ENCODE measurements around the gene APIP. TPM values are rescaled to one million over a fixed set of nuclear protein-coding genes. Genes with fewer than 3 reads are reported as not detected.

APIP gene
- total and polyA plus RNA-seq, 2 donors (not counting 1 experiment from before 2014, with no cell fraction given): 32.2 to 32.7 TPM

GRCh38 chr11:34839969-34840368, 76.2 kb downstream of the APIP start:
- H3K27me3 ChIP-seq (ENCODE audit: control insufficient read depth, insufficient read depth, low read length): no peaks in the 10 kb centered on the region
- H4K20me1 ChIP-seq (ENCODE audit: control insufficient read depth, extremely low read depth, insufficient read depth, low read length): no peaks in the 10 kb centered on the region
- no peaks in the 10 kb centered on the region for H3K79me2 ChIP-seq (ENCODE audit: control insufficient read depth, insufficient read depth, low read length)
- H3K4me3 ChIP-seq (replicated peaks in 1 of 4; ENCODE audit: control extremely low read depth in 1 of 4, insufficient read depth in 1 of 4, low read depth in 3 of 4, low read length in 4 of 4): no peak overlapping the region
- H3K9ac ChIP-seq (ENCODE audit: insufficient read depth, low read length): no peak overlapping the region
- no peak overlapping the region for H3K27ac ChIP-seq (ENCODE audit: insufficient read depth, low read length)
- TF ChIP-seq EZH2 (IDR thresholded peaks at IDR 0.05; ENCODE audit: low read length, missing control alignments) (no peak), CTCF (conservative IDR thresholded peaks at IDR 0.05 in 1 of 2, IDR thresholded peaks at IDR 0.05 in 1 of 2; ENCODE audit: low read depth in 1 of 2, low read length in 2 of 2) (no peak)
- no peaks in the 10 kb centered on the region for H3K9me3 ChIP-seq (ENCODE audit: control insufficient read depth, insufficient read depth, low read depth, low read length)
- H2AFZ ChIP-seq (ENCODE audit: low read length): no peak overlapping the region
- no peaks in the 10 kb centered on the region for H3K36me3 ChIP-seq (ENCODE audit: control insufficient read depth, insufficient read depth, low read length)
- H3K4me1 ChIP-seq (ENCODE audit: control insufficient read depth, extremely low read depth, insufficient read depth, low read length): no peaks in the 10 kb centered on the region
- no peak for DNase-seq (ENCODE audit: low read depth in 2 of 2)
- no peak overlapping the region for H3K4me2 ChIP-seq (ENCODE audit: extremely low read depth, insufficient read depth, low read length)

DNA sequence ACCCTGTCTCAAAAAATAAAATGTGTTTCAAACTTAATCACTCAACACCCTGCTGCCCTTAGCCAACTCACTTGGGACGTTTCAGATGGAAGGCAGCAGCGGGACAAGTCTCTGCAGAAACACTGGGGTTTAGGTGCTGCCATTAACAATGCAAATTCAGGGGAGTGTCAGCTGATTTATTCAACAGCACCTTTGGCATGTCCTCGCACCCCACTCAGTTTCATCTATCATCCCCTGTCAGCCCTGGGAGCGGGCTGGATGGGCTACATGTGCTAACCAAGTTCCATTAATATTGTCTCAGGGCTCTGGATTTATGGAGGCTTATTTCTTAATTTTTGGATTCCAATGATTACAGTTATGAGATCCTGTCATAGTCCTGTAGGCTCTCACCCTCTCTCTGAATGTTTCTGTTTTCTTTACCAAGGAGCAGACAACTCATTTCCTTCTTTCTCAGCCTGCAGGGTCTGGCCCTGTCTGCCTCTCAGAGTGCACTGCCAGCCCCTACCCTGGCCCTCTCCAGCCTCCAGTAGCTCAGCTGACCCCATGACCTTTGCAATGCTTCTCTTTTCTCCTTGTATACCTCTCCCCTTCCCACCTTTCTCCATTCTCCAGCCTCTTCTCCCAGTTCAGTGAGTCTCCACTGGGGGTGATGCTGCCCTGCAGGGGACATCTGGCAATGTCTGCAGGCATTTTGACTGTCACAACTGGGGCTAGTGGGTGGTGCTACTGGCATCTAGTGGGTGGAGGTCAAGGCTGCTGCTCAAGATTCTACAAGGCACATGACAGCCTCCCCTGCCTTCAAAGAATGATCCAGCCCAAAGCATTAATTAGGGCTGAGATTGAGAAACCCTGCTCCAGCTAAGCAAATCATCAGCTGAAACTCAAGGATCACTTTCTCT, 79.0 kb downstream of the APIP start:
- TF ChIP-seq EZH2 (IDR thresholded peaks at IDR 0.05; ENCODE audit: low read length, missing control alignments) (no peak), CTCF (conservative IDR thresholded peaks at IDR 0.05 in 1 of 2, IDR thresholded peaks at IDR 0.05 in 1 of 2; ENCODE audit: low read depth in 1 of 2, low read length in 2 of 2) (no peak)
- no peak for DNase-seq (ENCODE audit: low read depth in 2 of 2)
- Histone ChIP-seq H3K27ac (ENCODE audit: insufficient read depth, low read length) (no peak overlapping the region), H3K9me3 (ENCODE audit: control insufficient read depth, insufficient read depth, low read depth, low read length) (no peaks in the 10 kb centered on the region), H3K9ac (ENCODE audit: insufficient read depth, low read length) (no peak overlapping the region), H3K27me3 (ENCODE audit: control insufficient read depth, insufficient read depth, low read length) (no peaks in the 10 kb centered on the region), H3K4me3 (replicated peaks in 1 of 4; ENCODE audit: control extremely low read depth in 1 of 4, insufficient read depth in 1 of 4, low read depth in 3 of 4, low read length in 4 of 4) (no peak overlapping the region), H4K20me1 (ENCODE audit: control insufficient read depth, extremely low read depth, insufficient read depth, low read length) (no peaks in the 10 kb centered on the region), H3K4me2 (ENCODE audit: extremely low read depth, insufficient read depth, low read length) (no peak overlapping the region), H3K79me2 (ENCODE audit: control insufficient read depth, insufficient read depth, low read length) (no peaks in the 10 kb centered on the region), H3K36me3 (ENCODE audit: control insufficient read depth, insufficient read depth, low read length) (no peaks in the 10 kb centered on the region), H2AFZ (ENCODE audit: low read length) (no peak overlapping the region), H3K4me1 (ENCODE audit: control insufficient read depth, extremely low read depth, insufficient read depth, low read length) (no peaks in the 10 kb centered on the region)

DNA sequence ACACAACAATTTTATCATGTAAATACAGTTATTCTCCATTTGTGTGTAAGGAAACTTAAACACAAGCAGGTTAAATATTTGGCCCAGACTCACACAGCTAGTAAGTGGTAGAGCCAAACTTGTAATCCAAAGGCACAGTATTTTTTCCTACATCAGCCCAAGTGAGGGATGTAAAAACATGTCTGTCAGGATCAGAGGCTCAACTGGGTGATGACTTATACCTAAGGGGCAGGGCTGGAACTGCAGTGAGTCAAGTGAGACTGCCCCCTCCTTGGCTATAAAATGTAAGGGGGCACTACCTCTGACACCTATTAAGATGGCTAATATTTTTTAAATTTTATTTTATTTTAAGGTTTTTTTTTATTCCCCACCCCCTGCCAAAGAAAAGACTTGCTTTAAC, 82.6 kb downstream of the APIP start:
- Histone ChIP-seq H3K27me3 (ENCODE audit: control insufficient read depth, insufficient read depth, low read length) (no peaks in the 10 kb centered on the region), H3K9me3 (ENCODE audit: control insufficient read depth, insufficient read depth, low read depth, low read length) (no peaks in the 10 kb centered on the region), H3K4me2 (ENCODE audit: extremely low read depth, insufficient read depth, low read length) (no peak overlapping the region), H3K9ac (ENCODE audit: insufficient read depth, low read length) (no peak overlapping the region), H3K4me1 (ENCODE audit: control insufficient read depth, extremely low read depth, insufficient read depth, low read length) (no peaks in the 10 kb centered on the region), H3K79me2 (ENCODE audit: control insufficient read depth, insufficient read depth, low read length) (no peaks in the 10 kb centered on the region), H3K4me3 (replicated peaks in 1 of 4; ENCODE audit: control extremely low read depth in 1 of 4, insufficient read depth in 1 of 4, low read depth in 3 of 4, low read length in 4 of 4) (no peak overlapping the region), H3K36me3 (ENCODE audit: control insufficient read depth, insufficient read depth, low read length) (no peaks in the 10 kb centered on the region), H4K20me1 (ENCODE audit: control insufficient read depth, extremely low read depth, insufficient read depth, low read length) (no peaks in the 10 kb centered on the region), H3K27ac (ENCODE audit: insufficient read depth, low read length) (no peak overlapping the region), H2AFZ (ENCODE audit: low read length) (no peak overlapping the region)
- no peak for TF ChIP-seq EZH2 (IDR thresholded peaks at IDR 0.05; ENCODE audit: low read length, missing control alignments)
- TF ChIP-seq CTCF (conservative IDR thresholded peaks at IDR 0.05 in 1 of 2, IDR thresholded peaks at IDR 0.05 in 1 of 2; ENCODE audit: low read depth in 1 of 2, low read length in 2 of 2): no peak
- DNase-seq (ENCODE audit: low read depth in 2 of 2): no peak

Other genes starting within 250 kb of the APIP start
- 30.6 and 36.5 TPM in 2 replicates for gene PDHX, start 239 bp upstream of the APIP start, total RNA-seq
- 29.6 and 49.2 TPM in 2 replicates for gene PDHX, start 239 bp upstream of the APIP start, polyA plus RNA-seq
- 446 and 660 TPM in 2 replicates for gene CD44, start 222.8 kb upstream of the APIP start, total RNA-seq
- 980 and 2,078 TPM in 2 replicates for gene CD44, start 222.8 kb upstream of the APIP start, polyA plus RNA-seq

Measured in fibroblast of lung (primary cell).